Panc1 (cell line): Measurements from ENCODE around the gene ANP32A. TPM values are rescaled to one million over a fixed set of nuclear protein-coding genes. Genes with fewer than 3 reads are reported as not detected.
A peak's percentile ranks its signal among the peaks of the same experiment; 100 is the strongest.

Experiments used
- ATAC-seq: fragments of 200-7000 bp; cut with Tn5 transposase; 2 replicates; pipeline ENCODE4 v1.9.1; 2020; ENCODE audit warnings: mild to moderate bottlenecking, moderate library complexity
- BruUV-seq: library from RNA; stranded (reverse); fragments of 400-500 nt; replicated peaks from 2 replicates; lab custom pipeline; 2021; lab: Mats Ljungman, UMichigan
- CTCF ChIA-PET: fragments of 300-600 bp; sonication (Branson Sonifier 250); formaldehyde crosslinking; loops from one replicate; lab custom pipeline; 2022; ENCODE audit warnings: antibody characterized with exemption; lab: Charles Lee
- POLR2A ChIA-PET: fragments of 300-600 bp; sonication (Branson Sonifier 250); formaldehyde crosslinking; loops from one replicate; lab custom pipeline; 2022; ENCODE audit warnings: antibody characterized with exemption; lab: Charles Lee
- DNase-seq: peaks from one replicate; pipeline ENCODE4 v3.0.0-alpha.2; 2010; ENCODE audit warnings: low read depth, low spot score
- H3K27ac ChIP-seq: 2 replicates; pipeline ENCODE4 v1.5.1; 2011; ENCODE audit warnings: mild to moderate bottlenecking, low read length, inconsistent platforms
- H3K27me3 ChIP-seq: fragments of 200-500 bp; sonication (Bioruptor generic); 2 replicates; pipeline ENCODE4 v1.6.0; 2014; ENCODE audit warnings: low read length, inconsistent platforms; ENCODE audit not compliant: control insufficient read depth, insufficient read depth
- H3K36me3 ChIP-seq: fragments of 200-500 bp; sonication (Bioruptor generic); 2 replicates; pipeline ENCODE4 v1.5.1; 2014; ENCODE audit warnings: inconsistent platforms, mild to moderate bottlenecking, low read length, moderate library complexity; ENCODE audit not compliant: control insufficient read depth, insufficient read depth
- H3K4me1 ChIP-seq: 2 replicates; pipeline ENCODE4 v1.5.1; 2011; ENCODE audit warnings: inconsistent platforms, mild to moderate bottlenecking, low read length, moderate library complexity; ENCODE audit not compliant: control insufficient read depth, insufficient read depth
- H3K4me3 ChIP-seq, 2 experiments: 2 replicates each; pipeline ENCODE4 v1.5.1; 2011 to 2012; ENCODE audit warnings: low read depth in 2 of 2, low read length in 2 of 2, mild to moderate bottlenecking in 2 of 2, inconsistent platforms in 1 of 2, moderate library complexity in 1 of 2
- H3K9me3 ChIP-seq: fragments of 200-500 bp; sonication (Bioruptor generic); 2 replicates; pipeline ENCODE4 v1.5.1; 2014; ENCODE audit warnings: low read depth, mild to moderate bottlenecking, inconsistent platforms, low read length, moderate library complexity; ENCODE audit not compliant: control insufficient read depth, insufficient read depth
- POLR2AphosphoS5 ChIP-seq: IDR thresholded peaks from 2 replicates; pipeline ENCODE4 v1.6.1; 2012; ENCODE audit warnings: mild to moderate bottlenecking, low read depth, low read length, moderate library complexity
- SIN3A ChIP-seq: IDR thresholded peaks from 2 replicates; pipeline ENCODE4 v1.6.1; 2012; ENCODE audit warnings: low read depth, mild to moderate bottlenecking, low read length, moderate library complexity, borderline replicate concordance; ENCODE audit not compliant: insufficient read depth
- TCF7L2 ChIP-seq: IDR thresholded peaks from 2 replicates; pipeline ENCODE4 v1.6.1; 2011; ENCODE audit warnings: mild to moderate bottlenecking, low read depth, low read length, inconsistent platforms
- in situ Hi-C: cut with HindIII; loops from 2 replicates; pipeline ENCODE4 v1.10.0; 2016; ENCODE audit warnings: low sequenced_read_pairs, low pct_unique_long_range_greater_than_20kb
- intact Hi-C: fragments of 100-400 bp; cut with micrococcal nuclease; formaldehyde crosslinking; loops from one replicate; pipeline ENCODE4 v1.10.0; 2022; ENCODE audit not compliant: unreplicated experiment
- total RNA-seq: library from RNA; stranded (reverse); gene quantifications from one replicate; pipeline ENCODE4 v1.2.1, GENCODE V29; 2021; ENCODE audit not compliant: unreplicated experiment
- TF ChIP-seq, protein P1 (sequence below): fragments of 450-650 bp; IDR thresholded peaks from 2 replicates; pipeline ENCODE4 v1.5.1; 2017; ENCODE audit warnings: mild to moderate bottlenecking
- TF ChIP-seq, protein P2 (sequence below), 2 experiments: IDR thresholded peaks; 2 replicates each; pipeline ENCODE4 v1.6.1; 2011 to 2012; ENCODE audit warnings: low read depth in 2 of 2, control low read depth in 1 of 2, low read length in 1 of 2, mild to moderate bottlenecking in 1 of 2, moderate library complexity in 1 of 2; ENCODE audit not compliant: insufficient read depth in 1 of 2

The ANP32A gene
- total RNA-seq, 1 experiment from 2014 or later: 226 TPM

DNA sequence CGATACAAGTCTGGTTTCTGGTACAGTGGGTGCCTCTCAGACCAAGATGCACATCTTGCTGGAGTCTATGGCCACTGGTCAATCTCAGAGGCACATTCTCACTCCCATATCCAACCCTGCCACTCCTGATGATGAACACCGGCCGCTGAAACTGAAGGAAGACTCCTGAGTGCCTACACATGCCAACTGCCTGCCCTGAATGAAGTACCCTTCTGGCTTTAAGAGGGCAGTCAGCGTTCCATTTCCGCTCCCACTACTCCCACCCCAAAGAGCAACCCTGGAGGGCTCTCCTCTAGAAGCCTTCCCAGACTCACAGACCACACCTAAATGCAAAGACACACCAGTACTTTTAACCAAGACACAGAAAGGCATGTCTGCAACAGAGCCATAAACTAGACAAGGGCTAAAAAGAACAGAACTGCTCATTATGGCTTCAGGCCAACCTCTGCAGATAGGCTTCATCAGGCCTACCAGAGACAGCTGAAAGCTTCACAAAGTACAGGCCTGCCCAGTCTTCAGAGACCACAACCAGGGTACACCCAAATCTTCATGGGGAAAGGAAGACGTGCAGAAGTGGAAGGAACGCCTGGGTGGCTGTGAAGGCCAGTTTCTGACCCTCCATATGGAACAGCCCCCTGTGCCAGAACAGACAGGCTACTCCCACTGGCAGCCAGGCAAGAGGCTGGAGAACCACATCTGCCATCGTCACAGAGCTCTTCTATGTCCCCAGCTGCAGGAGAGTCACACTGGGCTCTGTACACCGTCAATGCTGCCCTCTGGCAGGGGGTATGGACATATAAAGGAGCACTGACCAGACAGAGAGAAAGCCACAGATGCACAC lies 14.3 kb downstream of the ANP32A start:
- Histone ChIP-seq H3K27me3 (no peaks in the 10 kb centered on the region), H3K4me3 (no peak overlapping the region), H3K9me3 (no peaks in the 10 kb centered on the region), H3K36me3 (no peaks in the 10 kb centered on the region; the same call in 1 of the 2 replicates), H3K4me1 (peaks cover 35% of the 10 kb centered on the region), H3K27ac (no peak overlapping the region)
- peak; percentile 64; the same call in 1 of the 2 replicates for ATAC-seq
- intact Hi-C loops (no loop called here), in situ Hi-C loops (no loop called here)
- POLR2A ChIA-PET: no interaction called here
- no peak for TF ChIP-seq TCF7L2
- TF ChIP-seq, protein P1, sequence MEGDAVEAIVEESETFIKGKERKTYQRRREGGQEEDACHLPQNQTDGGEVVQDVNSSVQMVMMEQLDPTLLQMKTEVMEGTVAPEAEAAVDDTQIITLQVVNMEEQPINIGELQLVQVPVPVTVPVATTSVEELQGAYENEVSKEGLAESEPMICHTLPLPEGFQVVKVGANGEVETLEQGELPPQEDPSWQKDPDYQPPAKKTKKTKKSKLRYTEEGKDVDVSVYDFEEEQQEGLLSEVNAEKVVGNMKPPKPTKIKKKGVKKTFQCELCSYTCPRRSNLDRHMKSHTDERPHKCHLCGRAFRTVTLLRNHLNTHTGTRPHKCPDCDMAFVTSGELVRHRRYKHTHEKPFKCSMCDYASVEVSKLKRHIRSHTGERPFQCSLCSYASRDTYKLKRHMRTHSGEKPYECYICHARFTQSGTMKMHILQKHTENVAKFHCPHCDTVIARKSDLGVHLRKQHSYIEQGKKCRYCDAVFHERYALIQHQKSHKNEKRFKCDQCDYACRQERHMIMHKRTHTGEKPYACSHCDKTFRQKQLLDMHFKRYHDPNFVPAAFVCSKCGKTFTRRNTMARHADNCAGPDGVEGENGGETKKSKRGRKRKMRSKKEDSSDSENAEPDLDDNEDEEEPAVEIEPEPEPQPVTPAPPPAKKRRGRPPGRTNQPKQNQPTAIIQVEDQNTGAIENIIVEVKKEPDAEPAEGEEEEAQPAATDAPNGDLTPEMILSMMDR: no peak
- TF ChIP-seq POLR2AphosphoS5: no peak
- TF ChIP-seq, protein P2, sequence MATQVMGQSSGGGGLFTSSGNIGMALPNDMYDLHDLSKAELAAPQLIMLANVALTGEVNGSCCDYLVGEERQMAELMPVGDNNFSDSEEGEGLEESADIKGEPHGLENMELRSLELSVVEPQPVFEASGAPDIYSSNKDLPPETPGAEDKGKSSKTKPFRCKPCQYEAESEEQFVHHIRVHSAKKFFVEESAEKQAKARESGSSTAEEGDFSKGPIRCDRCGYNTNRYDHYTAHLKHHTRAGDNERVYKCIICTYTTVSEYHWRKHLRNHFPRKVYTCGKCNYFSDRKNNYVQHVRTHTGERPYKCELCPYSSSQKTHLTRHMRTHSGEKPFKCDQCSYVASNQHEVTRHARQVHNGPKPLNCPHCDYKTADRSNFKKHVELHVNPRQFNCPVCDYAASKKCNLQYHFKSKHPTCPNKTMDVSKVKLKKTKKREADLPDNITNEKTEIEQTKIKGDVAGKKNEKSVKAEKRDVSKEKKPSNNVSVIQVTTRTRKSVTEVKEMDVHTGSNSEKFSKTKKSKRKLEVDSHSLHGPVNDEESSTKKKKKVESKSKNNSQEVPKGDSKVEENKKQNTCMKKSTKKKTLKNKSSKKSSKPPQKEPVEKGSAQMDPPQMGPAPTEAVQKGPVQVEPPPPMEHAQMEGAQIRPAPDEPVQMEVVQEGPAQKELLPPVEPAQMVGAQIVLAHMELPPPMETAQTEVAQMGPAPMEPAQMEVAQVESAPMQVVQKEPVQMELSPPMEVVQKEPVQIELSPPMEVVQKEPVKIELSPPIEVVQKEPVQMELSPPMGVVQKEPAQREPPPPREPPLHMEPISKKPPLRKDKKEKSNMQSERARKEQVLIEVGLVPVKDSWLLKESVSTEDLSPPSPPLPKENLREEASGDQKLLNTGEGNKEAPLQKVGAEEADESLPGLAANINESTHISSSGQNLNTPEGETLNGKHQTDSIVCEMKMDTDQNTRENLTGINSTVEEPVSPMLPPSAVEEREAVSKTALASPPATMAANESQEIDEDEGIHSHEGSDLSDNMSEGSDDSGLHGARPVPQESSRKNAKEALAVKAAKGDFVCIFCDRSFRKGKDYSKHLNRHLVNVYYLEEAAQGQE (IDR thresholded peaks at IDR 0.05; ENCODE audit: insufficient read depth in 1 of 2, low read depth in 2 of 2, low read length in 1 of 2): no peak
- TF ChIP-seq SIN3A: no peak
- no peak for DNase-seq
- no TSS peak for BruUV-seq
- CTCF ChIA-PET: no interaction called here

GRCh38 chr15:68802373-68802772 lies 18.3 kb downstream of the ANP32A start:
- no peak for TF ChIP-seq TCF7L2
- no peak for TF ChIP-seq SIN3A
- no peak for TF ChIP-seq POLR2AphosphoS5
- TF ChIP-seq, protein P1: no peak
- TF ChIP-seq, protein P2 (IDR thresholded peaks at IDR 0.05; ENCODE audit: insufficient read depth in 1 of 2, low read depth in 2 of 2, low read length in 1 of 2): no peak
- intact Hi-C loops (no loop called here), in situ Hi-C loops (no loop called here)
- Histone ChIP-seq H3K4me3 (no peak overlapping the region), H3K4me1 (peaks cover 13% of the 10 kb centered on the region; the same call in 1 of the 2 replicates), H3K9me3 (no peaks in the 10 kb centered on the region), H3K36me3 (no peaks in the 10 kb centered on the region; the same call in 1 of the 2 replicates), H3K27ac (no peak overlapping the region), H3K27me3 (no peaks in the 10 kb centered on the region)
- no peak for ATAC-seq
- ChIA-PET POLR2A (no interaction called here), CTCF (no interaction called here)
- no TSS peak for BruUV-seq
- no peak for DNase-seq
